CD4-positive, alpha-beta T cell treated with Interleukin-21 for 1 hour (primary cell): Measurements from ENCODE around the gene TRIM24.

ENCODE experiments used
- DNase-seq: peaks from one replicate; pipeline ENCODE4 v3.0.0-alpha.2; 2020

Gene TRIM24

DNA sequence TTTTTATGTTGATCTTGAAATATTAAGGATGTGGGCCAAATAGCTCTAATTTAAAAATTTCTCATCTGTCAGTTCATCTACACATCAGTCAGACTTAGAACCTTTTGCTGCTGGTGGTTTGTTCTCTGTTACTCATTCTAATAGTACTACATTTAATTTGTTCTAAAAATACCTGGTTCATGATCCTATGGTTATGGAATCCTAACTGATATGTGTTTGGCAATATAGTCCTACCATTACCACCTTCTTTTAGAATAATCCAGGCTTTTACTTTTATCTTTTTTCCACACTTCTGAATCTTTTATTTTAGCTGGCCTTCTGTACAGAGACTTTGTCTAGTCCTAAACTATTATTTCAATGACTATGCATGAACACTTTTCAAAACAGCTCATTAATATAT, 124.2 kb downstream of the TRIM24 start:
- no peak for DNase-seq

DNA sequence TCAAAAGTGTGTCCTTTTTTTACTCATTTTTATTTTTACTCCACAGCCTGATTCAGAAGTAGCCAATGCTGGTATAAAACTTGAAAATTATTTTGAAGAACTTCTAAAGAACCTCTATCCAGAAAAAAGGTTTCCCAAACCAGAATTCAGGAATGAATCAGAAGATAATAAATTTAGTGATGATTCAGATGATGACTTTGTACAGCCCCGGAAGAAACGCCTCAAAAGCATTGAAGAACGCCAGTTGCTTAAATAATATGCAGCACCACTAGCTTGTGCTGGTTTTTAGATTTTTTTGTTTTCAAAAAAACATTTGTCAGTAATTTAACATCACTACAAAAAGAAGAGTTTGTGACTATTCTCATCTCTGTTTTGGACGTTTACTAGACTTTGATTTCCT, 124.6 kb downstream of the TRIM24 start:
- no peak for DNase-seq

DNA sequence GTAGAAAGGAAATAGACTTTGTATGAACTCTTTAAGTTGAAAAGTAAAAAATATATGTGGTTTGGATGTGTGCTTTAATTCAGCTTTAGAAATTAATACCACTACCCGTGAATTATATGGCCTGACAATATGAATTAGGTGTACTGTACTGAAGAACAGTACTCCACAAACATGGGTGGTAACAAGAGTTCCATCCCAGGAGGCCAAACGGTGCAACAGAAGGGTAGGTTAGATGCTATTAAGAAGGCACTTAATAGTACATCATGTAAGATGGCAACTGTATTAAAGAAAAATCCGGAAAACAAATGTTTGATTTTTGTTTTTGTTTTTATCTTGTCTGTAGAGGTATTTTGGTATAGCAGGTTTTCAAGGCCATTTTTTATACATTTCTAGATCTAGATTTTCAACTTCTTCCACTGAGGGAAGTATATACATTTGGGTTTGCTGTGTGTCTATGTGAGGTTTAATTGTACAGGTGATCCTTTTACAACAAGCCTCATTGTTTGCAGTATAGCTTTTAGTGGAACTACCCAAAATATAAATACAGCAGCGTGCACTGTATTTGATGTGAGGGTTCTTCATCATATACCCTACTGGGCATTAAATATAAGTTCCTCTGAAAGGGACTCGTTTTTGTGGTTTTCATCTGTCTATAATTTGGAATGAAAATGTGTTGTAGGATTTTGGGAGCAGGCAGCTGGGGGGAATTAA, 125.4 kb downstream of the TRIM24 start:
- no peak for DNase-seq

DNA sequence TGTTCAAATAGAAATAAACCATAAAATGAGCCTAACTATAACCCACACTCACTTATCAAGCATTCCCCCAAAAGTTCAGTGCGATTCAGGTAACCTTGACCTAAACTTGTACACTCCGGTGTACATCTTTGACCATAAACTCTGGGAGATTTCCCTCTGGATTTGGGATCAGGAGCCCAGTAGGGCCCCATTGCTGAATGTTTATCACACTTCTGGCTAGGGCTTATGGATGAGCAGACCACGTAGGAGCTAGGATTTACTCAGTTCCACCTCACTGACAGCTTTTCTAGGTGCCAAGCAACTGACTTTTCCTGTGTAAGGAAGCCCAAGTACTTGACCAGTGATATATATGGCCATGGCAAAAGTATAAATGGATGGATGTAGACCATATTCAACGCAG, 127.4 kb downstream of the TRIM24 start:
- no peak for DNase-seq

DNA sequence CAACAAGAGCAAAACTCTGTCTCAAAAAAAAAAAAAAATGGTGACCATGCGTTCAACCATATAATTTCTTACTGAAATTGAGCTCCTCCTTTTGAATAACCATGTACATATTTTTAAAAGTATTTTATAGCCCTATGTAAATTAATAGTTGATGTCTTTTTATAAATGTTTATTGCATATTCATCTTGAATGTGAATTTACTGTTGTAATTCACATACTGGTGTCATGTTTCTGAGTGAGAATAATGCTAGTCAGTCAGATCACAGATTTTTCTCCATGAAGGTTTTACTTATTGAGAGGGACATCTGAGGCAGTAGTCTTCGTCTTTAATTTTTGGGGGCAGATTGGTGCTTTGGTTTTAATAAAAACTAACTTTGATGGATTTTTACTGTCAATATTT, 128.9 kb downstream of the TRIM24 start:
- no peak for DNase-seq

DNA sequence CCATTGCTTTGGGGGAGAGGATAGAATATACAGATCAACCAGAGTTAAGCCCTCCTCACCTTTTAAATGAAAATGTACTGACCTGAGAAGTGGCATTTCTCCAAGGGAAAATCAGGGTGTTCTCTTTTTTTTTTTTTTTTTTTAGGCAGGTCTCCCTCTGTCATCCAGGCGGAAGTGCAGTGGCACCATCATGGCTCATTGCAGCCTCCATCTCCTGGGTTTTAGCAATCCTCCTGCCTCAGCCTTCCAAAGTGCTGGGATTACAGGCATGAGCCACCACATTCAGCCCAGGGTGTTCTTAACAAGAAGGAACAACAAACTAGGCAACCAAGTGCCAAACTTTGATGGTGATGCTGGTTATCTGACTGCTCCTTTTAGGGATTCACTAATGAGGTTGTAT, 130.1 kb downstream of the TRIM24 start:
- DNase-seq = no peak

DNA sequence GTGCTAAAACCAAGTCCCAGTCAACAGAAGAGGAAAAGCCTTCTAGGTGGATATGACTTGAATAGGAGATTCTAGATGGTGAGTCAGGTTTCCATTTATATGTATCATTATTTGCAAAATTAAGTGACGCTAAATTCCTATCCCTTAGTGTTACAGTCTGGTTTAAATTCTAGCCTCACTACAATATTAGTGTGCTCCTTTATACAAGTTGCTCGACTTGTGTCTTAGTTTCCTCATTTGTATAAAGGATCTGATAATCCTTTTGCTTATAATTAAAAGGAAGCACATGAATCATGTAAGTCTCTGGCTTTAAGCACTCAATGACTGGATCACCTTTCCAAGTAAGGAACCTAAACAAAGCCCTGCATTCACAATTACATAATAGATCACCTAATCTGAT, 135.4 kb downstream of the TRIM24 start:
- no peak for DNase-seq

DNA sequence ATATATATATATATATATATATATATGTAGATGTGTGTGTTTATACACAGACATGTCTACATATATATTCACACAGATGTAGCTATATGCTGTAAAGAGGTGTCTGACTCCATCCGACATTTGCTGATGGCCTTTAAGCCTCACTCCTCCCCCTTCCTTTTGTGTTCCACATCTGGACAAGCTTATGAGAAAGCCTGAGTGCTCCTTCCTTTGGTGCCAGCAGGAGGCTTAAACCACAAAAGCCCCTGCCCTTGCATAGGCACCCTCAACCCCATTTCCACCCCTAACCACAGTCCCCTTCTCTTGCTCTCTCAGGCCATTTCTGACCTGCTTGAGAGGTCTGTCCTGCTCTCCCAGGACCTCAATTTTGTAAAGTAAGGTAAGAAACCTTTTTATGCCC, 142.4 kb downstream of the TRIM24 start:
- DNase-seq = no peak

DNA sequence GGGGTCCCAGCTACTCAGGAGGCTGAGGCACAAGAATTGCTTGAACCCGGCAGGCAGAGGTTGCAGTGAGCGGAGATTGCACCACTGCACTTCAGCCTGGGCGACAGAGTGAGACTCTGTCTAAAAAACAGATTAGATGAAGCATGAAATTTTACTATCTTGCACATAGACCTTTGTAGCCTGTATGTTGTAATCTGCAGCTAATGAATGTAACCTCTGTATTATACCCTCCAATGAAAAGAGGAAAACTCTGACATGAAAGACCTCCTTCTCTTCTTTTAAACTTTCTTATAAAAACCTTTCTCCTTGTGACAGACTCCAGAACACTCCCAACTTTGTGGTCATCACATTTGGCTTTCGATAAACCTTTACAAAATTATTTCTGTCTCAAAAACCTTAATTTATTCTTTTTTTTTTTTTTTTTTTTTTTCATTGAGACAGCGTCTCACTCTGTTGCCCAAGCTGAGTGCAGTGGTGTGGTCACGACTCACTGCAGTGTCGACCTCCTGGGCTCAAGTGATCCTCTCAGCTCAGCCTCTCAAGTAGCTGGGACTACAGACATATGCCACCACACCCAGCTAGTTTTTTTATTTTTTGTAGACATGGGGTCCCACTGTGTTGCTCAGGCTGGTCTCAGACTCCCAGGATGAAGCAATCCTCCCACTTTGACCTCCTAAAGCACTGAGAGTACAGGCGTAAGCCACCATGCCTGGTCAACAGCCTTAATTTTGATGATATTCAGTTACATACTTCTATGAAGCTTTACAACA, 143.7 kb downstream of the TRIM24 start:
- no peak for DNase-seq

DNA sequence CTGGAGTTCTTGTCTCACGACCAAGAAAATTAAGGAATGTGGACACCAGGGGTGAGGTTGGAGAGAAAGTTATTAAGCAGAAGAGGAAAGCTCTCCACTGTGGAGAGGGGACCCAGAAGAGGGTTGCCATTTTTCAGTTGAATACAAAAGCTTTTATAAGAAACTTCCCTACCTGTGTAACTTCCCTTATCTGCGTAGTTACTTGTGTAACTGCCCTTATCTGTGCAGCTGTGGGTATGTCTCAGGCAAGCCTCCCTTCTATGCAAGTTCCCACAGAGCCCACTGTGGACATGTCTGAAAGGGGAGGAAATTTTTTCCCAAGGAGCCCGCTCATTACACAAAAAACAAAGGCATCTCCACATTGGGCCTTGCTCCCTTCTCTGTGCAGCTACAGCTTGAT, 146.2 kb downstream of the TRIM24 start:
- no peak for DNase-seq

DNA sequence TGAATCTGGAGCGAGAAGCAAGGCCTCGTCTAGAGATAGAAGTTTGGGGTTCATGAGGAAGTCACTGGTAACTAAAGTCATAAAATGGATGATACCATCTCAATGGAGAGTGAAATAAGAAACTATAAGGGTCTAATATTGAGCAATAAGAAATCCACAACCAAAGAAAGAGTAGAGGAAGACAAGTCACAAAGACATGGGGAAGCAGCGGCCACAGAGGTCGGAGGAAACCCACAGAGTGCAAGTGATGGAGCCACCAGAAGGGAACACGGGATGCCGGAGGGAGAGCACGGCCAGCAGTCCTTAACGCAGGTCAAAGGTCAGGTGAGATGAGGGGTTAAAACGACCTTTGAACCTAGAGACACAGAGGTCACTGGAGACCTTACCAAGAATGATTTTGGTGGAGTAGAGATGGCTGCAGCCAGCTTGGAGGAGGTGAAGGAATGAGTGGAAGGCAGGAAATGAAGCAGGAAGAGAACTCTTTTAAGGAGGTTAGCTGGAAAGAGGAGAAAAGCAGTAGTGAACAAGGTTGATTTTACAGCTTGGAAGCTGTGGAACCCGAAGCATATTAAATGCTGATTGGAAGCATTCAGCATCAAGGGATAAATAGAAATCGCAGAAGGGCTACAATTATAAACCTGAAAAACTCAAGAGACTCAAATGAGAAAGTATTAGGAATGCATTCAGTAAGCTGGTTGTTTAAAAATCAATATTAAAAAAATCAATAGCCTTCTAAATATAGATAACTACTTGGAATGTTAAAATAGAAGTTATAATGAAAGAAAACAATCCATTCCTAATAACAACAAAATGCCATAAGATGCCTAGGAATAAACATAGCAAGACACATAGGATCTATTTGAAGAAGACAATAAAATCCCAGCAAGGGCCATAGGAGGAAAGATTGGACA, 147.4 kb downstream of the TRIM24 start:
- DNase-seq = no peak

DNA sequence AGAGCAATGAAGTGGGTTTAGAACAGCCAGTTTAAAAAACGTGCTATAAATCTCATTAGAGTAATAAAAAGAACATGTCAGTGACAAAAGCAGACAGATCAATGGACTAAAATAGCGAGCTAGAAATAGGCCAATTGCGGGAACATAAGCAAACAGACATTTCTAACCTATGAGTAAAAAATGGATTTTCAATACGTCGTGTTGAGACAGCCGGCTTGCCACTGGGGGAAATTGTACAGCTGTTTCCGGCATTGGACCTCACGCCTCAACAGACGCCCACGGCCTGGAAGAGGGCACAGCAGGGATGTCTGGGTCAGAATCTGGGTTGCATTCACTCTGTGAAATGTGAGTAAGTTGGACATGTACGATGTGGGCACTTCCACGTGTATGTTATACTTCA, 148.2 kb downstream of the TRIM24 start:
- DNase-seq = no peak

DNA sequence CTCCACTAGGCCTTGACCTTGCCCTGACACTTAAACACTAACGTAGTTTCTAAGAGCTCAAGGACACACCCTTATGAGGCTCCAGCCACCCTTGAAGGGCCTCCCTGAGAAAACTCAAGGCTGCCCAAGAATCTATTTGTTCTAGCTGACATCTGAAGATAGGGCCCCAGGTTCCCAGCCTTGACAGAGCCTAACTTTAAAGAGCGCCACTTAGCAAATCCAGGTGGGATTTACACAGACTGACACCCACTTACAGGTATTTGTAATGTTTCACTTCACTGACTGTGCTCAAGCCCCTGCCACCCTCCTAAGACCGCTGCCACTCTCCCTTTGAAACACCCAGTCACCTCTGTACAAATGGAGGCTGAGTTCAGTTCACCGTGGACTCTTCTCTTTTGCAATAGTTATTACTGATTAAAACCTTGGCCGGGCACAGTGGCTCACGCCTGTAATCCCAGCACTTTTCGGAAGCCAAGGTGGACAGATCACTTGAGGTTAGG, 150.7 kb downstream of the TRIM24 start:
- DNase-seq = no peak

DNA sequence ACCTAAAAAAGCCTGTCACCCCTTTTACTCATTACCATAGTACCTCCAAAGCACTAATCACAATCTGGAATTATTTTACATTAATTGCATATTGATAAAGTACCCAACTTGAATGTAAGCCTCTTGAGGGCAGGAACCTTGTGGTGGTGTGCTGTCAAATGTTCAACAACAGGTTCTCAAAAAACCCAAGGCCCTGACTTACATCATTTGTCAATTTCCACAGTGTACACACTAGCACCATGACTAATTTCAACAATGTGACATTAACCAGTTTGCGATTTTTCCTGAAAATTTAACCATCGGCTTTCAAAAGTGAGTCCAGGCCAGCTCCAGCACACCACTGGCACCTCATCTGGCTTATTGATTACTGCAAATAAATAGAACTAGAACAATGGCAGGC, 153.6 kb downstream of the TRIM24 start:
- DNase-seq = no peak

DNA sequence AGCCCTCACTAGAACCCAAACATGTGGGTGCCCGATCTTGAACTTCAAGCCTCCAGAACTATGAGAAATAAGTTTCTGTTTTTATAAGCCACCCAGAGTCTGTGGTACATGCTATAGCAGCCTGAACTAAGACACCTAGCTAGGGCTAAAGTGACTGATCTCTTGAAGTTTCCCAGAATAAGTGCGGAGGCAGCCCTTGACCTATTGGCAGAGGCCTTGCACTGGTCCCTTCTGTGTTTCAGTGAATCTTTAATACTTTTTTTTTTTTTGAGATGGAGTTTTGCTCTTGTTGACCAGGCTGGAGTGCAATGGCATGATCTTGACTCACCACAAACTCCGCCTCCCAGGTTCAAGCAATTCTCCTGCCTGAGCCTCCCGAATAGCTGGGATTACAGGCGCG, 156.0 kb downstream of the TRIM24 start:
- no peak for DNase-seq

DNA sequence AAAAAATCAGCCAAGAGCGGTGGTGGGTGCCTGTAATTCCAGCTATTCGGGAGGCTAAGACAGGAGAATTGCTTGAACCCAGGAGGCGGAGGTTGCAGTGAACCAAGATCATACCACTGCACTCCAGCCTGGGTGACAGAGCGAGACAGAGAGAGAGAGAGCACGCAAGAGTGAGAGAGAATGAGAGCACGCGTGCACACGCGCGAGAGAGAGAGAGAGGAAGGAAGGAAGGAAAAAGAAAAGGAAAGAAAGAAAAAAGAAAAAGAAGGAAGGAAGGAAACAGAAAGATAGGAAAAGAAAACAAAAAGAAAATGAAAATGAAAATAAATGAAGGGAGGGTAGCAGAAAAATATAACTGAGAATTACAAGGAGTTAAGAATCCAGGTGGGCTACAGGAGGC, 158.4 kb downstream of the TRIM24 start:
- DNase-seq = no peak

DNA sequence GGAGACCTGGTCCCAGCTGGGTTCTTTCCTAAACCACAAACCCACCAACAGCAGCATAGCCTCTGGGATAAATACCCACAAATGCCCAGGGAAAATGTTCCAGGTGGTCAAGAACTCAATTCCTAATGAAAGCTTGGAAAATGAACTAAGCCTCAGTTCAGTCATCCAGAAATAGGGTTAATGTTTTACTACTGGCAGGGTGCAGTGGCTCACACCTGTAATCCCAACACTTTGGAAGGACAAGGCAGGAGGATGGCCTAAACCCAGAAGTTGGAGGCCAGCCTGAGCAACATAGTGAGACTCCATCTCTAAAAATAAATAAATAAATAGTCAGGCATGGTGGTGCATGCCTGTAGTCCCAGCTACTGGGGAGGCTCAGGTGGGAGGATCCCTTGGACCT, 158.9 kb downstream of the TRIM24 start:
- no peak for DNase-seq

DNA sequence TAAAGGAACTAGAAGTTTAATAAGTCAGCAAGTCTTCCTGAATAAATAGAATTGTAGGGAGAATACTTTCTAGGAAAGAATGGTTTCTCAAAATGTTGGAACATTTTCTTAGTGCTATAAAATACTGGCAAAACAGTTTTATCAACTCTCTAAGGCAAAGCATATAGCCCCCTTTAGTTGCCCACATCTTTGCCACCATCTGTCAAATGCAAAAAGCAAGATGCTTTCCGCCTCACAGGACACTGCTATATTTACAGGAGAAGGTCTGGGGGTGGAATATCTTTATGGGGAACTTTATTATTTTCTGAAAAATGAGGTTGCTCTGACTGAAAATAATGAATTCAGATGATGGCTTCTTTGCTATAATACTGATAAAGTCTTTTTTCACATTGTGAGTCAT, 162.8 kb downstream of the TRIM24 start:
- DNase-seq = no peak

DNA sequence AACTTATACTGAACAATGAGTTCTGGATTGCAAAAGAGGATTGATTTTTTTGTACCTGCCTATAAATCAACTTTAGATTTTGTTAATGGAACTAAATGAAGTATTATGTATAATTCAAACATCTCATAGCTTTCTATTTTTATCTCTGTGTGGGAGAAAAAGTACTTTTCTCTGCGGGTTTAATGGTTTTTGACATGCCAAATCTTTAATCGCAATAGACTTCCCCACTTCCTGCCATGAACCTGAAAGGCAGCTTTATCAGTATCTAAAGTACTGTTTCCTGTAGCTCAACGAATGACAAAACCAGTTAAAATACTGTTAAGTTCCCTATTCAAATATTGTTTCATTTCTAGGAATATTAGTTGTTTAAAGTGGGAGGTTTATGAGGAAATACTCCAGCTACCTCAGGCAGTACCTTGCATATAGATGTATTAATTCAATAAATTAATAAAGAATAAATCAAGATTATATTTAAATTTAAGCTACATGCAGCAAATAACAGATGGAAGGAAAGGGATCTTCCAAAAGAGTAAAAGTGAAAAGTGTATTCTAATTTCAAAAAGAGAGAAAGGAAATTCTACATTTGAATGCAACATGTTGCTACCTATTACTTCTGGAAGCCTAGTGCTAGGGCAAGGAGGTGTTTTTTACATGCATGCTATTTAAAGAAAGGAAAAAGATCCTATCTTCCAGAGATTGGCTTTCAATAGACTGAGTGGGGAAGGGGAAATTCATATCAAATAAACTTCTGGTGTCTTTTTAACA, 165.2 kb downstream of the TRIM24 start:
- DNase-seq = peak; percentile 28

DNA sequence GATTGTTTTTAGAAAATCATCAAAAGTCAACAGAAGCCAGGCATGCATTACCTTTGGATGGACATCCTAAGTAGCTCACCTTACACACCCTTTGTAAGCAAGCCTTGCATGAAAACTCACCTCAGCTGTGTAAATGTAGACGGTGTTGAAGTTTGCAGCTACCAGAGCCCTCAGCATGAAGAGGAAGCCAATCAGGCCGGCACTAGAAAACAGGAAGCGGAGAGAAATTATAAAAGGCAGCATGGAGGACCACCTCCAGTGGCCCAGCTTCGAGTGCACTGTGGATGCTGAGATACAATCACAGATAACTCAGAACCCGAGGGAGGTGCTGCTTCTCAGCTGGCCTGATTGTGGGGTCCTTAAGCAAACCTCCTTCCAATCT, 165.8 kb downstream of the TRIM24 start:
- DNase-seq = peak; percentile 4

DNA sequence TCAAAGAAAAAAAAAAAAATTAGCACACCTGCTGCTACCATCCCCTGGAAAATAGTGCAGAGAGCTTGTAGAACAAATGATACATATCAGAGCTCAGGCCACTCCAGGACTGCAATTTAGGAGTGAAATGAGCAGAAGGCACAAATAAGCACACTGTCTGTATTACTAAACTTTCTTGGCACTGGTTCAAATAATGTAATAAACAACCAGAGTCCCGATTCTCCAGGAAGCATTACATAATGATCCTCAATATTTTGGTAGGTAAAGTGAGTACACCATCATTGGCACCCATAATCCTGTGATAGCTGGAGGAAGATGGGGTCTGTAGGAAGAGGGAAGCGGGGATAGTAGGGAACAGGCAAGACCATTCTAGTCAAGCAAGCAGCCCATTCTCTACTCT, 166.8 kb downstream of the TRIM24 start:
- DNase-seq = no peak

DNA sequence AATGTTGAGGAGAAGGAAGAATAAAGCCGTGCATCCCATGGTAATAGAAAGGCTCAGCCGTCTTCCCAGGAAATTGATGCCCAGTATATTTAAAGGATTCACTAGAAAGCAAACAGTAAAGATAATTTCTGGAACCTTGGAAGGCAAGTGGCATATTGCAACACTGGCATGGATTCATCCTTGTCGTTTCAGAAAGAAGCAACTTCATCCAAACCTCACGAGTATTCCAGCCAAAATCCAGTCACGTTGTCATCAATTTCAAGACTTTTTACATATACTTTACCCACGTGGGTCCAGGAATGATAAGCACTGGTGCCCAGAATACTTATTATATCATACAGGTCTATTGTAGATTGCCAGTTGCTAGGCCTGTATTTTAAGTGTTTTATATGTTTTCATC, 167.3 kb downstream of the TRIM24 start:
- DNase-seq = no peak
